GM19238 (cell line): ENCODE results near the gene SRR.

Experiments
- DNase-seq: peaks from one replicate; pipeline ENCODE4 v3.0.0; 2011; ENCODE audit warnings: low spot score; ENCODE audit not compliant: insufficient read length

Gene SRR

DNA sequence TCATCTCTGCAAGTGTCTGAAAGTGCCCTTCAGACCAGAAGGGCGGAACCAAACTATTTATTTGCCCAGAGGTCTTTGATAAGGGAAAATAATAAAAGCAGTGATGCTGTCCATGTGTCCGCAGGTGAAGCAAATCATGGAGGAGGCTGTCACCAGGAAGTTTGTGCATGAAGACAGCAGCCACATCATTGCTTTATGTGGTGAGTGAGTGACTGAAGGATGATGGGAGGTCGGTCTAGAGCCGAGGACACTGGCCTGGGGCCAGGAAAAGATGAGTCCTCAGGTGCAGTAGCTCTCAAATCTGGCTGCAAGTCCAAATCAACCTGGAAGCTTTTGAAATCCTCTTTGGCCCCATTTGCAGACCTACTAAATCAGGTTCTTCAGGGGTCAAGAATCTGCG is 39.7 kb downstream of the SRR start:
- no peak for DNase-seq

DNA sequence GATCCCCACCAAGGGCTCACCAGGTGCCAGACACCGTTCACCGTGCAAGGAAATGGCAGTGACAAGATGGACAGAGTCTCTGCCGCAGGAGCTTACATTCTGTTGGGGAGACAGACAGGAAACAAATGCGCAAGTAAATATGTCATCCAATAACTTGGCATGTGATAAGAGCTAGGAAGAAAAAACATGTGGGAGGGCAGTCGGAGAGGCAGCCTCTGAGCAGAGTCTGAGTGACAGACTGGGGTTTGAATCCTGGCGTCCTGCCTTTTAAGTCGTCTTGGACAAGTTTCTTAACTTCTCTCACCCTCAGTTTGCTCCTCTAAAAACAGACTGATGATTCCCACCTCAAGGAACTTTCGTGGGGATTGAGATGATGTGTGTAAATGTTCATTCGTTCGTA is 40.8 kb downstream of the SRR start:
- no peak for DNase-seq

DNA sequence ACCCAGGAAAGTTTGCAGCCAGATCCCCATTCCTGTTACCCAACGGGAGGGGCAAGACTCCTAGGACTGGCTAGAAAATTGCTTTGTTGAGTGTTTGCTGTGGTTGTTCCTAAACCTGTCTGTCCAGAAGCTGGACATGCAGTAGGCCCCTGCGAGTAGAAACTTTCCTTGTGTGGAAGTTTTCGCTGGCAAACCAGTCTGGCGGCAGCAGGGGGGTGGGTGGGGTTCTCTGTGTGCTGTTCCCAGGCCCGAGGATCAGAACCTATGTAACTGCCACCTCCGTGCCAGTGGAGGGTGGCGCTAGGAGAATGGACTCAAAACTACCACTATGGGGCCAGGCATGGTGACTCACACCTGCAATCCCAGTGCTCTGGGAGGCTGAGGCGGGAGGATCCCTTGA is 42.7 kb downstream of the SRR start:
- no peak for DNase-seq

DNA sequence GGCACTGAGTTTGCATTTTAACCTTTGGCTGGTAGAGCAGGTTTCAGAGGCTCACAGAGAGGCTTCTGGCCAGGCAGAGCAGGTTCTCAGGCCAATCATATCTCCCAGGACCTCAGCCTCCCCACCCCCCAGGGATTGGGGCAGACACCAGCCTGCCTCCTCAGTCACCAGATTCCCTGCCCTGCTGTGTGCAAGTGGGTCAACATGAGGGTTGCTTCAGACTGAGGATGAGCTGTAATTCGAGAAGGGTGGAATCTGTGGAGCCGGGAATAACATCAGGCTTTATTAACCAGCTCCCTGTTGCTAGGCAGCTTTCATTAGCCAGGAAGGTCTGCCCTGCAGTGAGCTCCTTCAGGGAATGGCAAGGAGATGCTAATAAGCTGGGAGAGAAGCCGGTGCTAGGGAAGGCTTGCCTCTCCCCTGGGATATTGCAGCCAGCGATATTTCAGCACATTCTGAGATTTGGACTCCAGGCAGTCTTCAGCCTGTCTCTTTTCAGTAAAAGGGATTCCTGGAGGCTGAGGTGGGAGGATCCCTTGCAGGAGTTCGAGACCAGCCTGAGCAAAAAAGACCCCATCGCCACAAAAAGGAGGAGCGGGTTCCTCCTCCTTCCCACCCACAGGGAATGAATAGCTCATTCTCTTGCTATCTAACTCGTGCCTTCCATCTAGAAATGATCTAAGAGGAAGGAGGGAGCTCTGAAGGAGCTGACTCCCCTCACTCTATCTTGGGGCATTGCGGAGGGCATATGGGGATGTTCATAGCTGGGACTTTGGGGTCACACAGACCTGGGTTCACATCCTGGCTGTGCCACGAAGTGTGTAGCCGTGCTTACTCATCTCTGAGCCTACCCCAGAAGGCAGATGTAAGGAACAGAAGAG is 44.3 kb downstream of the SRR start:
- DNase-seq = no peak

GRCh38 chr17:2351269-2351668 is 47.5 kb downstream of the SRR start:
- no peak for DNase-seq

DNA sequence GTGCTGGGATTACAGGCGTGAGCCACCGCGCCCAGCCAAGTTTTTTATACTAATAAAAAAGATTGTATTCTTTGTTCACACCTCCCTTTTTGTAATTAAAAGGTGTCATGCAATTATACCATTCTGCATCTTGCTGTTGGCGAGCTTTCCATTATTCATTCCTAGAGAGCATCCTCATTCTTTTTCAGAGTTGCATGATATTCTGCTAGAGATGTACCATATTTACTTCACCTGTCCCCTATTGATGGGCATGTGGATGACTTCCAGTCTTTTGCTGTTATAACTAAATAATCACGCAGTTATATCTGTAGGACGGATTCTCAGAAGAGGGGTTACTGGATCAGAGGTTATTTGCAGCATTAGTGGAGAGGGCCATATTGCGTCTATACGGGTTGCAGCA is 50.6 kb downstream of the SRR start:
- no peak for DNase-seq

- no peak for DNase-seq
Measured at GRCh38 chr17:2357237-2357636, 53.5 kb downstream of the SRR start.

DNA sequence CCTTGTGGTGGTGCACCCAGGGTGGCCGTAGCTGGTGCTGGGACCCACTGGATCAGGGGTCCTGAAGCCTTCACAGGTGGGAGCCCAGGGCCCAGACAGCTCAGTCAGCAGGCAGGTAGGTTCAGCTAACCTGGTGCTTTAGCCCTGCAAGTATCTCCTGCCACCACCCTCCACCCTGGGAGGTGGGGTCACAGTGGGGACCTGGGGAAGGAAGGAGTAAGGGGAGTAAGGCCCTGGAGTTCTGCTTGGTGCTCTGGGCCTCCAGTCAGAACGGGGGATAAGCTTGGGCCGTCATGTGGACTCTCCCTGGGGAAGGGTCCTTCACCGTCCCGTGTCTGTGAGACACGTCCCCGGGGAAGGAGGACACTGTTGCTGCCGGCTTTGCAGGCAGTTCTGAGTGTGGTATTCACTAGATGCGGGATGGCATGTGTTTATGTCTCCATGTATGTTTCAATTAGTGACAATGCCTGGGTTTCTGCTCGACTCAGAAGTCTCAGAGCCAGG is 54.2 kb downstream of the SRR start:
- no peak for DNase-seq

DNA sequence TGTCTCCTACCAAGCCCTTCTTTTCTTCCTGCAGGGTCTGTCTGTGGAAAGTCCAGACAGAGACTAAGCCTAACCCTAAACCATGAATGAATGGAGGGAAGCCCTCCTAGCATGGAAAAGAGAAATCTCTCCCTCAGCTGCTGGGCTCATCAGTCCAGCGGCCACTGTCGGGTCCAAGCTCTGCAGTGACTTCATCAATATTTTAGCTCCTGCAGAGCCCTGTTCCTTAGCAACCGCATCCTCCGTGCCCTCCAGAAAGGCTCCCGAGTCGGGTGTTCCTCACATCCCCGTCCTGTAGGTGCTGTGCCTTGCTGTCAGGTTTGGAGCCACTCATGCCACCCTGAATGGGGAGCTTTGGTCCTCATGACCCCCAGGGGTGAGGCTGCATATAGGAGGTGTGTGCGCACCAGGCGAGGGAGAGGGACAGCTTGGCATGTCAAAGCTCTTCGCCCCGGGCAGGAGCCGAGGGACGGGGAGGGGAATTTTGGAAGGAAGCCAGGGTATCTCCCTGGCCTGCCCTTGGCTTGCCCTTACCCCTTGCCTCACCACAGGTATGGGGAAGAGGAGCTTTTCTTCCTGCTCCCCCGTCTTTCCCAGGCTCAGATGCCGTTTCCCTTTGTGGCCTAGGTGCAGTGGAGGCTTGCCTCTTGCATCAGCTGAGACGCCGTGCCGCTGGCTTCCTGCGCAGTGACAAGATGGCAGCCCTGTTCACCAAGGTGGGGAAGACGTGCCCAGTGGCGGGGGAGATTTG is 57.4 kb downstream of the SRR start:
- no peak for DNase-seq

DNA sequence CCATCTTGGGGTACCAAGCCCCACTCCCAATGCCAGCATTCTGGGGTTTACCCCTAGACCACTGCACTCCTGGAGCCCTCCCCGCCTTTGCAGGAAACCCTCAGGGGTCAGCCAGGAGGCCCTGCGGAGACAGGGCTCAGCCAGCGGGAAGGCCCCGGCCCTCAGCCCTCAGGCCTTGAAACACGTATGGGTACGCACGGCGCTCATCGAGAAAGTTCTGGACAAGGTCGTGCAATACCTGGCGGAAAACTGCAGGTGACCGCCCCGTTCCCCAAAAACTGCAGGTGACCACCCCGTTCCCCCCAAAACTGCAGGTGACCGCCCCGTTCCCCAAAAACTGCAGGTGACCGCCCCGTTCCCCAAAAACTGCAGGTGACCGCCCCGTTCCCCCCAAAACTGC is 58.3 kb downstream of the SRR start:
- no peak for DNase-seq

- no peak for DNase-seq
Measured at GRCh38 chr17:2362416-2362815, 58.7 kb downstream of the SRR start.

GRCh38 chr17:2362881-2363280 is 59.1 kb downstream of the SRR start:
- no peak for DNase-seq

DNA sequence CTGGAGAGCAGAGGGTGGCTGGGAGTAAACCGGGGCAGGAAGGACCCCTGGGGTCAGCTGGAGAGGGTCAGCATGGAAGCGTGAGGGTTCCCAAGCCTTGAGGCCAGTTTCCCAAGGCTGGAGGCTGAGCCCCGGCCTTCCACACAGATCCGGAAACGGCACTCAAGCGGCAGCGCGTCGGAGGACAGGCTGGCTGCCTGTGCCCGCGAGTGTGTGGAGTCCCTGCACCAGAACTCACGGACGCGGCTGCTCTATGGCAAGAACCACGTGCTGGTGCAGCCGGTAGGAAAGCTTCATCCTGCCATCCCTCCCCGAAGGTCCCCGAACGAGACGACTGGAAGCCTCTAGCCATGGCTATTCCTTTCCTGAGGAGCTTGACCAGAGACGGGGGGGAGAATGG is 59.6 kb downstream of the SRR start:
- no peak for DNase-seq

DNA sequence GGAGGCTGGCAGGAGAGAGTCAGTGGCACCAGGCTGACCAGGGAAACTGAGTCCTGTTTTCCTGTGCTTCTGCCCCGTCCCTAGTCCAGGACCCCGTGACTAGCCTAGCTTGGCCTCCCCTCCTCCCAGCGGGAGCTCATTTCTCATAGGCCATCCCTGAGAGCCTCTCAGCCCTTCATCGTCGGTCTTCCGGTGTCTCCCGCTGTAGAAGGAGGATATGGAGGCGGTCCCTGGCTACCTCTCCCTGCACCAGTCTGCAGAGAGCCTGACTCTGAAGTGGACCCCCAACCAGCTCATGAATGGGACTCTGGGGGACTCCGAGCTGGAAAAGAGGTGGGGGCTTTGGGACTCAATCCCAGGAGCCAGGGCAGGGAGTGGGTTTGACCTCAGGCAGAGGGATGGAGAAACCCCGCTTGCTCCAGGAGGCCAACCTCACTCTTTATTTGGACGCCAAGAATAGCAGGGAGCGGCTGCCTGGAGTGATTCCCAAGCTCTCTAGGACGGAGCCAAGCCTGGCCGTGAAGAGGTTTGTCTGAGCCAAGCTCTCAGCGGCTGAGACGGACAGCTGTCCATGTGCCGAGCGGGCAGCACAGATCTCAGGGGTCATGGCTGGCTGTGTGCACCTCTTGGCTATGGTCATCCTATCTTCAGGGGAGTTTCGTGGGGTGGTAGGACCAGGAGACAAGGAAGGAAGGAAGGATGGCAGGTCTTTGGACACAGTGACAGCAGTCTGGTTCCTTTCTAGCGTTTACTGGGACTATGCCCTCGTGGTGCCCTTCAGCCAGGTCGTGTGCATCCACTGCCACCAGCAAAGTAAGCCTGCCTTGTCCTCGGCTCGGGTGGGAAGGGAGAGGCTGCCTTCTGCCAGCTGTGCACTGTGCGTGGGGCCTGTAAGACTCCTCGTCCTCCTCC is 60.4 kb downstream of the SRR start:
- DNase-seq = no peak

DNA sequence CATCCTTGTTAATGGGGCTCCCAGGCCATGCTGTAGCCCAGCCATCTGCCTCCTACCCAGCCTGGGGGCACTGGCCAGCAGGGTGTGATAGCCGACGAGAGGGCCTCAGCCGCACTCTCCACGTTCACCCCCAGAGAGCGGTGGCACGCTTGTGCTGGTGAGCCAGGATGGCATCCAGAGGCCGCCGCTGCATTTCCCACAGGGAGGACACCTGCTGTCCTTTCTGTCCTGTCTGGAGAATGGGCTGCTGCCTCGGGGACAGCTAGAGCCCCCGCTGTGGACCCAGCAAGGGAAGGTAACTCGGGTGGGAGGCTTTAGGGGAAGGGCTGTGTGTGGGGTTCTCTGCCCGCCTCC is 61.0 kb downstream of the SRR start:
- DNase-seq = no peak

DNA sequence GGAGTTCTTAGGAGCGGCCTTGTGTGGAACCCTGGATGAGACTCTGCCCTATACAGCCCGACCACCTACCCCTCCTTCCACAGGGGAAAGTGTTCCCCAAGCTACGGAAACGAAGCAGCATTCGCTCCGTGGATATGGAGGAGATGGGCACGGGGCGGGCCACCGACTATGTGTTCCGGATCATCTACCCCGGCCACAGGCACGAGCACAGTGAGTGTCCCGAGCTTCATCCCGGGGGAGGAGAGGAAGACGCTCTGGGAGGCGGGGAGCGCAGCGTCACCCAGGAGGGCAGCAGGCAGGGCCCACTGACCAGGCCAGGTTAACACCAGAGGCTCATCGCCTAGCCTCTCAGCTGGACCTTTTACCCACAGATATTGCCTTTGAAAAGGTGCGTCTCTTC is 61.4 kb downstream of the SRR start:
- DNase-seq = no peak

DNA sequence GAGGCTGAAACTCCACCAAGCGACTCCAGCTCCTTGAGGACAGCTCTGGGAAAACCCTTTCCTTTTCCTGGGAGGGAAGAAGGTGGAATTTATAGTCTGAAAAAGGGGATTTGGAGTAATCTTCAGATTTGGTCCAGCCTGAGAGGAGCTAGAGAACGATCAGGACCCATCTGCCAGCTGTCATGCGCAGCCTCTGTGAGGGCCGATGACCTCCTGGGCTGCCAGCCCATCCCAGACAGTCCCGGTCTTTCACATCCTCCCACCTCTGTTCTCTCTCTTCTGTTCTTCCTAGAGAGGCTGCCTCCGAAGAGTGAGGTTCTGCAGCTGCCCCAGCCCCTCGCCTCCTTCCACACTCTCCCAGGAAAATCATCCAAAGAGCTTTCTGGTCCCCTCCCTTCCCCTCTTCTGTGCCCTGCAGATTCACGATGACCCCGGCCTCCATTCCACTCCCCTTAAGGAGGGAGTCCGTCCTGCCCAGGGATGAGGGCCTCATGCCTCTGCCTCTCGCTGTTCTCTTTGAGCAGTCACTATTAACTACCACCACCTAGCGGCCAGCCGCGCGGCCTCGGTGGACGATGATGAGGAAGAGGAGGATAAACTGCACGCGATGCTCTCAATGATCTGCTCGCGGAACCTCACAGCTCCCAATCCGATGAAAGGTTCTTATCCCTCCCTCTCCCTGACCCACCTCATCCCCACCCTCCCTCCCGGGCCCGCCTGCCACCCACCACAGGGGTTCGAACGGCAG is 63.2 kb downstream of the SRR start:
- DNase-seq = no peak

- DNase-seq = no peak
Measured at GRCh38 chr17:2368359-2368758, 64.6 kb downstream of the SRR start.

DNA sequence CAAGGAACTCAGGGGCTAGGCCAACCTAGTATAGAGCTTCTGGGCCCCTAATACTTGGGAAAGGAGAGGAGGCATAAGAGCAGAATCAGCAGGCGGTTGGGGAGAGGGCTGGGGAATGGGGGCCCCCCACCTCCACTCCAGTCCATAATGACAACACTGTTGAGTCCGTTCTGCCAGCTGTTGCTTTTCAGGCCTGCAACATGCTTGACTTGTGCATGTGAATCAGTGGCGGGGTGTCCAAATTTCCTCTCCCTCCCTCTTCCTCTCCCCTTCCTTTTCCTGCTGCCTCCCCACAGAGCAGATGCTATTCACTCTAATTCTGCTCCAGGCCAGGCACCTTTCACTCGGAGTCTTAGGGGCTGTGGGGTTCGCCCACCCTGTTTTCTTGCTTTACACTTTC is 65.3 kb downstream of the SRR start:
- DNase-seq = no peak

- DNase-seq = no peak
Measured at GRCh38 chr17:2369551-2370210, 65.9 kb downstream of the SRR start.

DNA sequence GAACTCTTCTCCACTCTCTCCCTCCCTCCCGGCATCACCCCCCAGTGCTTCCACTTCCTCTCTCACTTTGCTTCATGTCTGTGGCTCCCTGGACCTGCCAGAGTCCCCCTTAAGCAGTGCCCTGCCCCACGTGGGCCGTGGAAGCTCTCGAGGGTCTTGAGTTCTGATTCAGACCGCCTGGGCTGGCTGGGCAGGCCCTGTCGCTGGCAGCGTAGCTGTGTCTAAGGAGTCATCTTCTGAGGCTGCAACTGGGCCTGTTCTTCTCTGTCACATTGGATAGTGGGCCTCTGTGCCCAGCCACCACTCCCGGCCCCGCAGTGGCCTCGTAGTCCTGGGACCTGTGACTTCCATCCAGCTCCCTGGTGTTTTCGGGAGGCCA is 66.5 kb downstream of the SRR start:
- no peak for DNase-seq
